GM18867 (cell line): ENCODE results near the gene KCNQ1.
A peak's percentile ranks its signal among the peaks of the same experiment; 100 is the strongest.

Experiments
- ATAC-seq: cut with Tn5 transposase; IDR thresholded peaks from one replicate; pipeline ENCODE4 v1.9.1; 2021; ENCODE audit warnings: mild to moderate bottlenecking, moderate library complexity; ENCODE audit not compliant: unreplicated experiment

Gene KCNQ1

DNA sequence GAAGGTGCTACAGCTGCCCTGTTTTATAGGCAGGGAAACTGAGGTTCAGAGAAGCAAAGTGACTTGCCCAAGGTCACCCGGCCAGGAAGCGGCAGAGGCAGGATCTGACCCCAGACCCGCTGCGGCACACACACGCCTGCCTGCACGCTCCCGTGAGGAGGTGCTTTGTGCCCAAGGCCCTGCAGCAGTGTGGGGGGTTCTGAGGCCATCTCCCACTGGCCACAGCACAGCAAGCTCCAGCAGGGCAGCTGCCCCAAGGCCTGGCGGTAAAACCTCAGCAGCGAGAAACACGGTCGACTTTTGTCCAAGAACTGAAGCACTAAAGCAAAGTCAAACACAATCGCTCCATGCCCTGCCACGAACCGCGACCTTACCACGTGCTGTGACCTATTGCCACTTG, 398.1 kb downstream of the KCNQ1 start:
- ATAC-seq: no peak

GRCh38 chr11:2843551-2843950, 398.7 kb downstream of the KCNQ1 start:
- ATAC-seq: no peak

GRCh38 chr11:2844116-2844842, 399.5 kb downstream of the KCNQ1 start:
- ATAC-seq: no peak

DNA sequence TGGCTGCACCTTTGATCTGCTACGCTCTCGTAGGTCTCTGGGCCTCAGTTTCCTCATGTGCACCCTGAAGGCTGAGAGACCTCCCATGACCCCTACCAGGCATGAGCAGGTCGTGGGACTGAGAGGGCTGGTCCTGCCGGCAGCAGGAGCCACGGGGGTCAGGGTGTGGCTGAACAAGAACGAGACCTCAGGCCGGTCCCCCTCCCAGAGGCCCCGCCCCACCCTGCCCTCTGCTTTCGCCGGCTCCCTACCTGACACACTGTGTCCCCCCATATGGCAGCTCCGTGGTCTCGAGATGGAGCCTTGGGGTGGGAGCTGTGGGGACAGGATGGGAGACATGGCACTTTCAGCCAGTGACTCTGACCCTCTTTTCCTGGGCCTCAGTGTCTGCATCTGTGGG, 400.2 kb downstream of the KCNQ1 start:
- ATAC-seq: no peak

GRCh38 chr11:2846056-2846455, 401.2 kb downstream of the KCNQ1 start:
- no peak for ATAC-seq

- ATAC-seq: no peak
These were observed 401.7 kb downstream of the KCNQ1 start for GRCh38 chr11:2846470-2846869.

DNA sequence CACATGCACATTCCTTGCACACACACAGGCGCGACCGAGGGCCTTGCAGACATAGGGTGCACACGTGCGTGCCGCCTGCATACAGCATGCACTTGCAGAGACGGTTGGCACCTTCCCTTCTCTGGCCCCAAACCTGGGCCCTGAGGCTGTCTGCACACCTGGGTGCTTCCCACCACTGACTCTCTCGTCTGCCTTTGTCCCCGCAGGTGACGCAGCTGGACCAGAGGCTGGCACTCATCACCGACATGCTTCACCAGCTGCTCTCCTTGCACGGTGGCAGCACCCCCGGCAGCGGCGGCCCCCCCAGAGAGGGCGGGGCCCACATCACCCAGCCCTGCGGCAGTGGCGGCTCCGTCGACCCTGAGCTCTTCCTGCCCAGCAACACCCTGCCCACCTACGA, 402.8 kb downstream of the KCNQ1 start:
- ATAC-seq: no peak

DNA sequence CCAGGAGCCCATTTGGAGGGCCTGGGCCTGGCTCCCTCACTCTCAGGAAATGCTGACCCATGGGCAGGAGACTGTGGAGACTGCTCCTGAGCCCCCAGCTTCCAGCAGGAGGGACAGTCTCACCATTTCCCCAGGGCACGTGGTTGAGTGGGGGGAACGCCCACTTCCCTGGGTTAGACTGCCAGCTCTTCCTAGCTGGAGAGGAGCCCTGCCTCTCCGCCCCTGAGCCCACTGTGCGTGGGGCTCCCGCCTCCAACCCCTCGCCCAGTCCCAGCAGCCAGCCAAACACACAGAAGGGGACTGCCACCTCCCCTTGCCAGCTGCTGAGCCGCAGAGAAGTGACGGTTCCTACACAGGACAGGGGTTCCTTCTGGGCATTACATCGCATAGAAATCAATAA, 403.7 kb downstream of the KCNQ1 start:
- ATAC-seq: no peak

DNA sequence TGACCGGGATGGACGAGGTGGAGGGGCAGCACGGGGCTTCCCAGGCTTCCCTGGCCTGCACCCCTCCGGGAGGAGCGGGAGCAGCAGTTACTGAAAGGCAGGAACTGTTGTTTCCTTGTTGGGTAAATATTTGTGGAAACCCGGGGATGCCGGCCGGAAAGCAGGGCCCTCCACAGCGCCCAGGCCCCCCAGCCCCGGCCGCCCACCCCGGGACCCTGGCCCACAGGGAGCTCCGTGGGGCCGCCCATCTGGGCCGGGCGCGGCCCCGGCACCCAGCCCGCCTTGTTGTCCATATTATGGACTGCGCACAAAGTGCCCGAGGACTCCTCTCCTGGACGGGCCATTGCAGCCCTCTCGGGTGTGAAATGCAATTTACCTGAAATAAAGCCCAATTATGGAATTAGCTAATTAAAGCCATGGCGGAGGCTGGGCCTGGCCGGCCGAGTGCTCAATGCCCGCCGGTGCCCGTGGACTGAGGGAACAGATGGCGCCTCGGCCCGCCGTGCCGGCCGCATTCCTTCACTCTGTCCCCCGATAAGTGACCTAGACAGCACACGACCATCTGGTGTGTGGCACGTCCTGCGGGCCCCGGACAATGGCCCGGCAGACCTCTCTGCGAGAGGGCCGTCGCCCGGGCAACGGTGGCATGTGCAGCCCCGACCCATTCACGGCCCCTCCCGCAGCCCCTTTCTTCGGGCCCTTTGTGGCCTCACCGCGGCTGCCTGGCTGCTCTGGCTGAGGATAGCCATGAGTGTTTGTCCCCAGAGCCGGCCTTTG, 405.4 kb downstream of the KCNQ1 start:
- ATAC-seq: no peak

DNA sequence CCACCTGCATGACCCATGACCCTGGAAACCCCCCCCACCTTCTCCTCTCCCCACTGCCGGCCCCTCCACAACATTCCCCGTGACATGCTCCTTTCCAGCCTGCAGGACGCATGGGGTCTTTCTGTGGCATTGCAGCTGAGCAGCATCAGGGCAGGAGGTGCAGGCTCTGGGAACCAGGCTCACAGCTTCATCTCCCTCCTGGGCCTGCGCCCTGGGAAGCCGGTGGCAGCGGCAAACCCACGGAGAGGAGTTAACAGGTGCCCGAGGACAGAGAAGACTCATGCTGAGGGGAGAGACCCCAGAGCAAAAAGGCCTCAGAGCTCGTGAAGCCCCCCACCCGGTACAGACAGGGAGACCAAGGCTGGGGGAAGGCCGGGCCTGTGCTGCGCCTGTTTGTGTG, 408.6 kb downstream of the KCNQ1 start:
- no peak for ATAC-seq

DNA sequence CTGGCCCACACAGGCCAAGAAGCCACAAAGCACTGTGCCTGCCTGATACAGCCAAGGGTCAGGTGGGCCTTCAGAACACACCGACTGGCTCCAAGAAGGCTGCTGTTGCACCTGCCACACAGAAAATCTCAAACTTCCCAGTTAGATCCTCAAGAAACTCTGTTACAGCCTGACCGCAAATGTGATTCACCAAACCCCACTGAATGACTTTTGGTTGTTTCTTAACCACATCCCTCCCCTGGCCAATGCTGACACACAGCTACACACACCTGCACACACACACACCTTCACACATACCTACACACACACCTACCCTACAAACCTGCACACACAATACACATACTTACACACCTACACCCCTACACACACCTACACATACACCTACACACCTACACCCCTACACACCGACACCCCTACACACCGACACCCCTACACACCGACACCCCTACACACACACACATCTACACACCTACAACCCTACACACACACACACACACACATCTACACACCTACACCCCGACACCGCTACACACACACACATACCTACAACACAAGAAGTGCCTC, 409.3 kb downstream of the KCNQ1 start:
- no peak for ATAC-seq

GRCh38 chr11:2855162-2855561, 410.4 kb downstream of the KCNQ1 start:
- no peak for ATAC-seq

GRCh38 chr11:2857276-2857675, 412.5 kb downstream of the KCNQ1 start:
- ATAC-seq: no peak

- no peak for ATAC-seq
These were observed 413.1 kb downstream of the KCNQ1 start for GRCh38 chr11:2857918-2858317.

DNA sequence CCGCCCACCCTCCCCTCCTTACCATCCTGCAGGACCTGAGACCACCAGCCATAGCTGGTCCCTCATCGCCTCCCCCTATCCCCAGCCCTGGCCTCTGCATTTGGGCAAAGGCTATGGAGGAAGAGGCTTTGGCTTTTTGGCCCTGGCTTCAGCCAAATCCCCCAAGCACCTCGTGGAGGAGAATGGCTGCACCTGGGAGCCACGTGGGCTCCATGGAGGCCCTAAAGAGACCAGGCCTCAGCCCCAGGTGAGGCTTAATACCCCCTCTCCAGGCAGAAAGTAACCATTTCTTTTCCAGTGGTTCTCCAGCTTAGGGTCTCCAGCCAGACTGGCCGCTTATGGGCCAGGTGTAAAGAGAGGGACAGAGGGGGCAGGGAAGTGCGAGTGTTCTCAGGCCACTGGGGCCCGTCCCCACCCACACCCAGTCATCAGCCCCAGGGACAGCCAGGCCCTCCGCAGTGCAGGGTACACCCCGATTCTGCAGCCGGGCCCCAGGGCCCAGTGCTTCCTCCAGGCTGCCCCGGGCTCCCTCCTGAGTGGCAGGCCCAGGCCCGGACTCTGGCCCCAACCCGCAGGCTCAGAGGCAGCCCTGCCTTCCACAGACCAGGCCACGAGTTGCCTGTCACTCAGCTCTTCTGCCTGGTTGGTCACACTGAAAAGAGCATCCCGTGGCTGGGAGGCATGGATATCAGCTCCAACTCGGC, 414.3 kb downstream of the KCNQ1 start:
- ATAC-seq: no peak

DNA sequence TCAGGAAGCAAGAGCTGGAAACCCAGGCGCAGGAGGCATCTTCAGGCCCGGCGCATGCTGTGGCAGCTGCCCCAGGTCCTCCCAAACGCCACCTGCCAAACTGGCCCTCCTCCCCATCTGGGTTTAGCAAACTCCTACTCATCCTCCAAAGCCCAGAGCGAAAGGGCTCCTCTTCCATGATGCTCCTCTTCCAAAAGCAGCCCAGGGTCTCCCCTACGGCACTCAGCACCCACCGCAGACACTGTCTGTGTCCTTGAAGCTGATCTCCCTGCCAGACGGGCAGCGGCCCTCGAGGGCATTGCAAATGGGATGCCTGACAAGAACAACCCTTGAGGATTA, 414.9 kb downstream of the KCNQ1 start:
- ATAC-seq: no peak

- peak; percentile 38 for ATAC-seq
These were observed 415.8 kb downstream of the KCNQ1 start for GRCh38 chr11:2860636-2861035.

DNA sequence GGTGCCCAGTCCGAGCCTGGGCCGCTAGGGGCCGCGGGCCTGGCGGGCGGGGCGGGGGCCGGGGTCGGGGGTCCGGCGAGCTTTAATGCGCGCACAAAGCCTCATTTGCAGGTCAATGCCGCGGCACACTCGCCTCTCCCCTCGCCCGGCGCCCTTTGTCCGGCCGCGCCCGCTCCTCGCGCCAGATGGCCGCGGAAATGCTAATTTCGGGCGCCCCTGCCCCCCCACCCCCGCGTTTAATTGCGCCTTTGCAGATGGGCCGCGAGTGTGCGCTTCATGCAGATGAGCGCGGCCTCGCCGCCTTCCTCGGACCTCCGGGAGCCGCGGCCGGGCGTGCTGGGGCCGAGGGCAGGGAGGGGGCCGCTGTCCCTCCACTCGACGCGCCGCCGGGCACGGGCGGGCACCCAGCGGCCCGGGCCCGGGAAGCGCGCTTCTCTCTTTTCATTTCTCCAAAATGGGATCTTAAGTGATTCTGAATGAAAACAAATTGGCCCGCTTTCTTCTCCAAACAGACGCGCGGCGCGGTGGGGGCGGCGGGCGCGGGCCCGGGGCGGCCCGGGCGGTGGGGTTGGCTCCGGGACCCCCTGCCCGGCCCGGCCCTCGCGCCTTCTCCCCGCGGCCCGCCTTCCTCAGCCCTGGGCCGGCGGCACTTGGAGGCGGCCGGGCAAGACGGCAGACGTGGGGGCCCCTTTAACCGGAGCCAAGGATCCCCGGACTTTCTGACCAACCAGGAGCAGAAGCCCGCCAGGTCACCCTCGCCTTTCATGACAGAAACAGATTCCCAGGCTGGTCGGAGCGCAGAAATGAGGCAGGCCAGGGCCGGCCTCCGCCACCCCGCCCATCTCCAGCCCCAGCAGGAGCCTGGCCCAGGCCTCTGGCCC, 417.8 kb downstream of the KCNQ1 start:
- no peak for ATAC-seq

GRCh38 chr11:2863276-2863618, 418.4 kb downstream of the KCNQ1 start:
- ATAC-seq: no peak

GRCh38 chr11:2864901-2865300, 420.1 kb downstream of the KCNQ1 start:
- ATAC-seq: no peak
